Right cardiac atrium (tissue), 5 donors: ENCODE data around the gene SATB1. TPM values are rescaled to one million over a fixed set of nuclear protein-coding genes. Genes with fewer than 3 reads are reported as not detected.

Experiments
- ATAC-seq, 2 donors: fragments of 200-7000 bp; cut with Tn5 transposase; one replicate each; pipeline versions ENCODE4 v1.8.0 to v1.9.1; 2020; ENCODE audit warnings: moderate library complexity in 2 of 2, mild to moderate bottlenecking in 1 of 2
- DNase-seq, 3 donors: peaks; one replicate each; pipeline ENCODE4 v3.0.0-alpha.2; 2020
- H3K27ac ChIP-seq: one replicate; pipeline ENCODE4 v1.5.1; 2013; ENCODE audit warnings: mild to moderate bottlenecking, low read length, control low read depth, moderate library complexity
- H3K27me3 ChIP-seq: one replicate; pipeline ENCODE4 v1.6.1; 2013; ENCODE audit not compliant: control insufficient read depth, insufficient read depth
- H3K4me1 ChIP-seq: one replicate; pipeline ENCODE4 v1.6.1; 2013; ENCODE audit warnings: low read length; ENCODE audit not compliant: control insufficient read depth, insufficient read depth
- H3K4me3 ChIP-seq: one replicate; pipeline ENCODE4 v1.5.1; 2013; ENCODE audit warnings: low read length, control low read depth
- H3K9me3 ChIP-seq: one replicate; pipeline ENCODE4 v1.6.1; 2013; ENCODE audit warnings: low read length; ENCODE audit not compliant: control insufficient read depth
- WGBS: extraction: QIAGEN DNeasy Blood & Tissue Kit; methylation state at CpG from one replicate; pipeline ENCODE4 v1.1.7; 2013; 5-methylcytosine and 5-hydroxymethylcytosine counted together
- intact Hi-C, 4 donors: fragments of 100-400 bp; cut with DNase I; formaldehyde crosslinking; loops; one replicate each; pipeline versions ENCODE4 v1.11.0 to v1.14.0; 2022 to 2023
- polyA plus RNA-seq: library from polyadenylated mRNA; stranded (reverse); fragments of 200-250 nt; gene quantifications from one replicate; pipeline ENCODE4 v1.2.3, GENCODE V29; 2013
- total RNA-seq, 4 donors: library from RNA; stranded (reverse); fragmentation: NEBNext Ultra II Directional; extraction: Animal tissue kit (Norgen Biotek cat#: 25700); gene quantifications; one replicate each; pipeline ENCODE4 v1.2.1, GENCODE V29; 2021
- donor health status: healthy with polysubstance abuse.
- donor health status: DM: no; HTN: yes; CAD: no.
- donor health status: DM: no; HTN: no; CAD: no.
- donor health status: DM: no; HTN: yes; CAD: no; lungs with severe emphysema.
- donor health status: DM: yes; HTN: yes; CAD: no.

The SATB1 gene
- total and polyA plus RNA-seq, 5 donors = 21.5 to 48.3 (median 37.7) TPM

DNA sequence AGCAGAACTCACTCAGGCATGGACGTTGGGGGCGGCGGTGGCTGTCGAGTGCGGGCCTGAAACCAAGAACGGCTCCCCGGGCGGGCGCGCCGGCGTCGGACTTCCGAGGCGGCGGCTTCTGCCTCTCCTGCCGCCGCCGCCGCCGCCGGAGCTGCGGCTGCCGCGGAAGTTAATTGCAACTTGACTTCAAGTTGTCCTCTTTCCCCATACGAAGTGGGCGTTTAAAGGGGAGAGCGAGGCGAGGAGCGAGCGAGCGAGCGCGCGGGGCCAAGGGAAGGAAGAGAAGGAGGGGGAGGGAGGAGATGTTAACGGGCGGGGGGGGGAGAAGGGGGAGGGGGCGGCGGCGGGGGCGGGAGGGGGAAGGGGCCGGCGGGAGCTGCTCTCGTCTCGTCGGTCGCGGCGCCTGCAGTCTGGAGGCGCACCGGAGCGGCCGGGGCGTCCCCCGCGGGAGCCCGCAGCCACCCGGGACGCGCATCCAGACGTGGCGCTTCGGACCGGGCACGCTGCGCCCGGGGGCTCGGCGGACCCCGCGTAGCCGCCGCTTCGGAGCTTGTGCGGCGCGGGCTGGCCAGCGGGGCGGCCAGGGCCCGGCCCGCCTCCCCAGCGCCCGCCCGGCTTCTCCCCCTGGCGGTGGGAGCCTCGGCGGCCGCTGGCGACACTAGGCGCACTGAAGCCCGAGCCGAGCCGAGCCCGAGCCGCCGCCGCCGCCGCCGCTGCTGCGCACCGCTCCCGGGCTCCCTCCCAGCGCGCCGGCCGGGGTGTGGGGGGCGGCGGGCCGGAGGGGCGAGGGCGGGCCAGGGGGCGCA is 19.7 kb upstream of the SATB1 start:
- ATAC-seq (peak; percentile 97), DNase-seq (peak; percentile 70 to 89 (median 88))
- Histone ChIP-seq H3K9me3 (no peaks in the 10 kb centered on the region), H3K4me3 (peak overlapping the region; percentile 75), H3K27me3 (no peaks in the 10 kb centered on the region), H3K27ac (no peak overlapping the region), H3K4me1 (no peaks in the 10 kb centered on the region)
- intact Hi-C loops = no loop called here
- under 1% methylated on average over 107 of the region's 113 CpGs for WGBS

DNA sequence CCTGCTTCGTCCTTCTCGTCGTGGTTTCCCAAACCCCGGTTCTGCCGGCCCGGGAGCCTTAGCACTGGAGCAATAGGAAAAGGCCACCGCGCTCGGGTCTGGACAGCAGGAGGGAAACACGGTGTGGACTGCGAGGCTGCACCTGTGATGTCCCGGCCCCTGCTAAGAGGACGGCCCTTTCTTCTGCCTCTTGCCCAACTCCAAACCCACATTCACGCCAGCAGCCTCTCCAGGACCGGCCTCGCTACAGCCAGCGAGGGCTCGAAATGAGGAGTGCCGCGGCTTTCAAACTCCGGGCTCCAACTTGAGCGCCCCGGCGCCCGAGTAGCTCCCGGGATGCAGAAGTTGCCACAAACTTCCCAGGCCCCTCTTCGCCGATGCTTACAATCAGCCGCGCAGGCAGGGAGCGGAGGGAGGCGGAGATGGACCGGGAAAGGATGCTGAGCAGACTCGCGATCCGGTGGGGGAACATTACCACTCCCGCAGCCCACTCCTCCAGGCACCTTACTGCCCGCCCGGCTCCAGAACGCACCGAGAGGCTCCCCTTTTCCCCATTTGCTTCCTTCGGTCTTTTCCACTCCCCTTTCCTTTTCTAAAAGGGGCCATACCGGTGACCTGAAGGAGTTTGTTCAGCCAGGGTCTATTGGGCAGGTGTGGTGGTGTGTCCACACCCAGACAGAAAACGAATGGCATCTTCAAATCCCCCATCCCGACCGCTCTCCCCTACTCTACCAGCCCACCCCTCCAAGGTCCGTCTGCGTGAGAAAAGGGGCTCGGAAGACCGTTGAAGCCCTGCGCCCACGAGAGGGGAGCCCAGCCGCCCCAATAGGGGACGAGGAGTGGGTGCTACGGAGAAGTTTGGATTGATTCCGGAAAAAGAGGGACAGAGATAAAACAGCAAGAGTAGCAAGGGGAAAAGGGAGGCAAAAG is 18.8 kb upstream of the SATB1 start:
- H3K27me3 ChIP-seq = no peaks in the 10 kb centered on the region
- whole genome bisulfite sequencing = 2% methylated on average over 56 of the region's 56 CpGs
- H3K9me3 ChIP-seq = no peaks in the 10 kb centered on the region
- ATAC-seq (peak in 1 of 2 donors; percentile 40), DNase-seq (peak; percentile 16 to 55 (median 50))
- H3K4me1 ChIP-seq = no peaks in the 10 kb centered on the region
- intact Hi-C loops = no loop called here
- peak overlapping the region; percentile 75 for H3K4me3 ChIP-seq
- no peak overlapping the region for H3K27ac ChIP-seq

DNA sequence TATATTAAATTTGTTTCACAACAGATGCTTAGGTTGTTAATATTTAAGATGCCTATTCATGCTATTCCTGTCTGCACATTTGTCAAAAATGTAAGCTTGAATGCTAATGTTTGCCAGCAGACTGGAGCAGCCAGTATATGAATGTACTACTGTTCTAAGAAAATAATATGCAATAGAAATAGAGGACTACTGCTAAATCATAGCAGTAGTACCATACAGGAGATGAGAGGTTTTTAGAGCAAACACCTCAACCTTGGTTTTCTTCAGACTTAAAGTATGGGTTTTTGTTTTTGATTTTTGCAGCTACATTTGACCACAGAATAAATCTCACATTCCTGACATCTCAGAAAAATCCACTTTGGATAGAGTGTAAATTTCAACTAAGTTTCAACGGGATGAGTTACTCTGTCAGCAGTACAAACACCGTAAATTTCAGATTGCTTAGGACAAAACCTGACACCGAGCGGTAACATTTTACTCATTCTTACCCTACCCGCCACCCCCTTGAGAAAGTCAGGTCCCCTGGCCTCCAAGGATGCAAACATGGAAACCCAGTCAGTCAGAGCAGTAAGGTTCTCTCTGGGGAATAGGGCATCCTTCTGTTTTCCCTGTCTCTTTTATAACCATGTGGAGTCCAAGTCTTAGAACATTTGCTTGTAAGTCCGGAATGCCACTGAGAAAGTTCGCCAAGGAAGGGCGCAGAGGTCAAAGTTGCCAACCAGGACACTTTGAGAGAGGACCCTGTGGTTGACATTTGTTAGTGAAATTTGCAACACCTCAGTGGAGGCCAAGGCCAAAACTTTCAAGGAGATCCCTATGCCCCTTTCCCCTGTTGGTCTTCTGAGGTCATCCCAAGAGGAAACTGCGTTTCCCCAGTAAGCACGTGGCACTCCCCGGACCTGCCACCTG is 17.9 kb upstream of the SATB1 start:
- Histone ChIP-seq H3K9me3 (no peaks in the 10 kb centered on the region), H3K4me1 (no peaks in the 10 kb centered on the region), H3K27ac (no peak overlapping the region), H3K27me3 (no peaks in the 10 kb centered on the region), H3K4me3 (peak overlapping the region; percentile 75)
- intact Hi-C loops = no loop called here
- WGBS = 57% methylated on average over 11 of the region's 11 CpGs
- DNase-seq = no peak
- no peak for ATAC-seq

DNA sequence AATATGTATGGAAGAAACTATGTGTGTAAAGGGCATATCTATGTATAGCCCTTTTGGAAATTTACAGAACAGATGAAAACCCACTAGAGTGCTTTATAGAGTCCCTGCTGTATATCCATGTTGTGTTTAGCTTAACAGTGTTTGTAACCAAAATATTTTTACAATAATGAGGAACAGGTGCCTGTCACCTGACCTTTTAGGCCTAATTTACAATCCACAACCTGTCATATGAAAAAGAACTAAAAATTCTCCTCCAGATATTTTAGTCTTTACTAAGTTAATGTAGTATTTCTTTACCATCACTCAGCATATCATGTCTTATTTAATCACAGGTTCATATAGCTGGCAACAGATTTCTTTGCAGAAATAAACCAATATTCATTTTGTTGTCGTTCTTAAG is 16.4 kb upstream of the SATB1 start:
- 91% methylated on average over 1 of the region's 1 CpG for WGBS
- ATAC-seq (no peak), DNase-seq (no peak)
- H3K4me3 ChIP-seq = no peak overlapping the region
- intact Hi-C loops = no loop called here
- no peaks in the 10 kb centered on the region for H3K27me3 ChIP-seq
- H3K4me1 ChIP-seq = no peaks in the 10 kb centered on the region
- no peak overlapping the region for H3K27ac ChIP-seq
- no peaks in the 10 kb centered on the region for H3K9me3 ChIP-seq

DNA sequence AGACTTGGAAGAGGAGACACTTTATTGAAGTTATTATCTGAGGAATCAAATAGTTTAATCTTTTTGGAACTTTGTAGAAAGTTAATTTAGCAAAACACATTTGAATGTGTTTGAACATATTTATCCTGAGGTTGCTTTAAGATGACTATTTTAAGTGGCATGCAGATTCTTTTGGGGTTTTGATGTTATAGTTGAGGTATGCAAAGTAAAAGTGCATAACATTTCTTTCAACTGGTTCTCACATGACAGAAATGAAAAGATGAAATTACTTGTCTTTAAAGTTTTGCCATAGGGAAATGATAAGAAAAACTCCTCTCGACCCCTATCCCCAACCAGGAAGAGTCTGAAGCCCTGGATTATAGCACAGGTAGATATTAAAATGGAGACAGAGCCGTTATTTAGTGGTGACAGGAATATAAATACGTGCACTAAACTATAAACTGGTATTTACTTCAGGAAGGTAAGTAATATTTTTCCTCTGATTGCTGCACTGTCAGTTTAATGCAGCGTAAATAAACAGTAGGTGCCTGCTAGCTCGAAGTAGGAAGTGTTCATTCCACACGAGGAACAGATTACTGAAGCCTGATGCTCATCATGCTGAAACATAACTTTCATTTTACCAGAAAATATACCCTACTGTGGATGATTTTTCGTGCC is 15.1 kb upstream of the SATB1 start:
- no peaks in the 10 kb centered on the region for H3K27me3 ChIP-seq
- H3K27ac ChIP-seq = no peak overlapping the region
- ATAC-seq (no peak), DNase-seq (no peak)
- H3K9me3 ChIP-seq = no peaks in the 10 kb centered on the region
- intact Hi-C loops = no loop called here
- WGBS = 52% methylated on average over 7 of the region's 7 CpGs
- H3K4me3 ChIP-seq = no peak overlapping the region
- no peaks in the 10 kb centered on the region for H3K4me1 ChIP-seq

DNA sequence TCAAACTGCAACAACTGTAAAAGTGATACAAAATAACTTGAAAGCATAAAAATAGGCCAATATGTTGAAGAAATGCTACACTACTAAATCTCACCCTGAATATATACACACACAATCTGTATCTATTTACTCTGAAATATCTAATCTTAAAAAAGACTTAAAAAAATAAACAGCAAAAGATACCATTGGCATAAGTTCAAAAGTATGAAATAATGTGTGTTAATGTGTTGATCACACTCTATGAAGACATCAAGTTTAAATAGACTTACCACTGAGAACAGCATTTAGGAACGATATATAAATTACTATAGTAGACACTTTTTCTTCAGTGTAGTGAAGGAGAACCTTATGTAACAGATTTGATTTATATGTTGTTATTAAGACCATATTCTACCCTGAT is 14.1 kb upstream of the SATB1 start:
- ATAC-seq = no peak
- 85% methylated on average over 1 of the region's 1 CpG for WGBS
- DNase-seq = no peak
- H3K4me1 ChIP-seq = no peaks in the 10 kb centered on the region
- H3K4me3 ChIP-seq = no peak overlapping the region
- intact Hi-C loops = no loop called here
- H3K9me3 ChIP-seq = no peaks in the 10 kb centered on the region
- no peak overlapping the region for H3K27ac ChIP-seq
- no peaks in the 10 kb centered on the region for H3K27me3 ChIP-seq

DNA sequence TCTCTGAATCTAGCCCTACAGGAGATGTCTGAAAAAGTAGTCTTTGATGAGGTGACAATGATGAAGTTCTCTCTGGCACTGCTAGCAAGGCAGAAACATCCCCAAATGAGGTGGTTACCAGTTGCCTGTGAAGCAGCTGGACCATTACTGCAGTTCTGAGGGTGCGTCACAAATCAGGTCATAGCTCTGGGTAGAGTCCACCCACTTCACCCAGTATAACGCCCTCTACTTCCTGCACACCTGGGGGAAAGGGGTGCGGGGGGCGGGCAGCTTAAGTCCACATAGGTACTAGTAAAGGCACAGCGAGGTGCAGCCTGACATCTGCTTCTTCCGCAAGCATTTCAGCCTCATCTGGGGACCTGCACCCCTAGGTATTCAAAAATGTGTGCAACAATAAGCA is 13.4 kb upstream of the SATB1 start:
- Histone ChIP-seq H3K4me1 (no peaks in the 10 kb centered on the region), H3K27ac (no peak overlapping the region), H3K9me3 (no peaks in the 10 kb centered on the region), H3K27me3 (peaks cover 2% of the 10 kb centered on the region), H3K4me3 (no peak overlapping the region)
- WGBS = 85% methylated on average over 6 of the region's 6 CpGs
- DNase-seq (no peak), ATAC-seq (no peak)
- intact Hi-C loops = no loop called here

DNA sequence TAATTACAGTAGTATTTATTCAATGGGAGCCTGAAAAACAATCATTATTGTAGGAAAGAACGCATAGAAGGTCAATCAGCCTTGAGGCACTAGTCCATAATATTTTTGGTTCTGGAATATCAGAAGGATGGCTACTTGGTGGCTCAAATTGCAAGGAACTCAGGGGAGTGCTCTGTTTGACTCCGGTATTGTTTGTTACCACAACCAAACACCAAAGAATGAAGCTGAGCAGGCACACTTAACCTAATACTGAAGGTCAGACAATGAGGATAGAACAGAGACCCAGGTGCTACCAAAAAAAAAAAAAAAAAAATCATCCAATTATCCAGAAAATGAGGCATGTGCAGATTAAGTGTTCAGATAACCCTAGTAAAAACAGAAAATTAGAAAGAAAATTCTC is 11.1 kb upstream of the SATB1 start:
- ATAC-seq (no peak), DNase-seq (no peak)
- Histone ChIP-seq H3K27me3 (peaks cover 2% of the 10 kb centered on the region), H3K9me3 (no peaks in the 10 kb centered on the region), H3K27ac (no peak overlapping the region), H3K4me3 (no peak overlapping the region), H3K4me1 (no peaks in the 10 kb centered on the region)
- intact Hi-C loops = no loop called here
- 92% methylated on average over 2 of the region's 2 CpGs for WGBS

DNA sequence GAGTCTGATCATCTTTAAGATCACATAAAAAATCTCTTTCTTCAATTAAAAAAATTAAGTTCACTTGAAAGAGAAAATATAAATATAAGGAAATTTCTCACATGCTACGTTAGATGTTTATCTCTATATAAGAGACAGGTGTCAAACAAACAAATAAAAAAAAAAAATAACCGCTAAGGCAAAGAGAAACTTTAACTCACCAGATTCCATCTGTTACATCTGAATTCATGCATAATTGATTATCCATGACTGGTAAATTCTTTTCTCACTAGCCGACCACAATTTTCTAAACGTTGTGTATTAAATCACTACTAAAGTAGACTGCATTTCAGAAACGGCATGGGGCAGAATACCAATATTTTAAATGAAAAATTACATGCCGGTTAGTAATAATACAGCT is 9.6 kb upstream of the SATB1 start:
- WGBS = 90% methylated on average over 6 of the region's 6 CpGs
- DNase-seq (no peak), ATAC-seq (no peak)
- H3K9me3 ChIP-seq = no peaks in the 10 kb centered on the region
- intact Hi-C loops = no loop called here
- peaks cover 2% of the 10 kb centered on the region for H3K27me3 ChIP-seq
- H3K4me1 ChIP-seq = no peaks in the 10 kb centered on the region
- H3K27ac ChIP-seq = no peak overlapping the region
- H3K4me3 ChIP-seq = no peak overlapping the region

DNA sequence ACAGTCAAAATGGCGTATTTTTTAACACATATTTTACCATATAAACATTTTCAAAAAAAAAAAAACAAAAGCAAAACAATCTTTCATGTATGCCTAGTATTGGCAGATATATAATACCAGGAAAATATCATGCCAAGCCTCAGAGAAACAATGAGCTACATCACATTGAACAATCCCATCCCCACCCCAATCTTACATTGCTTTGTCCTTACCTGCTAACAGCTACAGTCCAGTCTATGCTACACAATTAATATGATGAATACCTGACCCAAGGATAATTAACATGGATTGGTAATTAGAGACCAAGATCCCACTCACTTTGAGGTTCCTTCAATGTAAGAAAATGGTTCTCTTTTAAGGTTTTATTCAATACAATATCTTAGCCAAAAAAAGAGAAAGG is 7.6 kb upstream of the SATB1 start:
- Histone ChIP-seq H3K27me3 (peaks cover 2% of the 10 kb centered on the region), H3K27ac (no peak overlapping the region), H3K9me3 (no peaks in the 10 kb centered on the region), H3K4me3 (no peak overlapping the region), H3K4me1 (no peaks in the 10 kb centered on the region)
- 82% methylated on average over 1 of the region's 1 CpG for WGBS
- DNase-seq = no peak
- intact Hi-C loops = no loop called here
- ATAC-seq = no peak
